GM18873 (cell line): ENCODE measurements around the gene PLCG2.
A peak's percentile ranks its signal among the peaks of the same experiment; 100 is the strongest.
"Not testable (repeated sequence)": the region's sequence is repeated elsewhere in the genome, so short reads cannot be mapped to it uniquely, and the experiment has no call there.

Experiments used
- ATAC-seq: cut with Tn5 transposase; IDR thresholded peaks from one replicate; pipeline ENCODE4 v1.9.1; 2021; ENCODE audit warnings: mild to moderate bottlenecking, moderate library complexity, moderate number of reproducible peaks; ENCODE audit not compliant: unreplicated experiment, low FRiP score

Gene PLCG2

GRCh38 chr16:81873206-81873605 is 94.1 kb downstream of the PLCG2 start:
- ATAC-seq = no peak

- ATAC-seq = peak; percentile 53
These were observed 95.0 kb downstream of the PLCG2 start for GRCh38 chr16:81873843-81874752.

GRCh38 chr16:81875461-81875860 is 96.4 kb downstream of the PLCG2 start:
- no peak for ATAC-seq

- ATAC-seq = no peak
These were observed 97.3 kb downstream of the PLCG2 start for GRCh38 chr16:81876273-81876900.

- ATAC-seq = not testable (repeated sequence)
These were observed 98.4 kb downstream of the PLCG2 start for GRCh38 chr16:81877490-81877889.

GRCh38 chr16:81878529-81878928 is 99.4 kb downstream of the PLCG2 start:
- no peak for ATAC-seq

GRCh38 chr16:81879625-81880024 is 100.5 kb downstream of the PLCG2 start:
- ATAC-seq = no peak

GRCh38 chr16:81880816-81881215 is 101.7 kb downstream of the PLCG2 start:
- no peak for ATAC-seq

GRCh38 chr16:81881228-81881627 is 102.1 kb downstream of the PLCG2 start:
- no peak for ATAC-seq

GRCh38 chr16:81882559-81882958 is 103.5 kb downstream of the PLCG2 start:
- no peak for ATAC-seq

- no peak for ATAC-seq
These were observed 104.1 kb downstream of the PLCG2 start for GRCh38 chr16:81883235-81883634.

GRCh38 chr16:81885976-81886586 is 107.0 kb downstream of the PLCG2 start:
- no peak for ATAC-seq

- no peak for ATAC-seq
These were observed 109.7 kb downstream of the PLCG2 start for GRCh38 chr16:81888520-81889394.

GRCh38 chr16:81891736-81892364 is 112.8 kb downstream of the PLCG2 start:
- no peak for ATAC-seq

GRCh38 chr16:81894592-81894991 is 115.5 kb downstream of the PLCG2 start:
- ATAC-seq = no peak

GRCh38 chr16:81896902-81897301 is 117.8 kb downstream of the PLCG2 start:
- ATAC-seq = no peak

GRCh38 chr16:81899601-81900000 is 120.5 kb downstream of the PLCG2 start:
- ATAC-seq = no peak

GRCh38 chr16:81900014-81900413 is 120.9 kb downstream of the PLCG2 start:
- no peak for ATAC-seq

GRCh38 chr16:81900456-81900855 is 121.4 kb downstream of the PLCG2 start:
- ATAC-seq = no peak

GRCh38 chr16:81901484-81901883 is 122.4 kb downstream of the PLCG2 start:
- no peak for ATAC-seq
